ENCODE data around the gene RAB4B. TPM values are rescaled to one million over a fixed set of nuclear protein-coding genes. Genes with fewer than 3 reads are reported as not detected.

RAB4B gene
- total RNA-seq, 1 donor from 2014 or later = 14.5 TPM

DNA sequence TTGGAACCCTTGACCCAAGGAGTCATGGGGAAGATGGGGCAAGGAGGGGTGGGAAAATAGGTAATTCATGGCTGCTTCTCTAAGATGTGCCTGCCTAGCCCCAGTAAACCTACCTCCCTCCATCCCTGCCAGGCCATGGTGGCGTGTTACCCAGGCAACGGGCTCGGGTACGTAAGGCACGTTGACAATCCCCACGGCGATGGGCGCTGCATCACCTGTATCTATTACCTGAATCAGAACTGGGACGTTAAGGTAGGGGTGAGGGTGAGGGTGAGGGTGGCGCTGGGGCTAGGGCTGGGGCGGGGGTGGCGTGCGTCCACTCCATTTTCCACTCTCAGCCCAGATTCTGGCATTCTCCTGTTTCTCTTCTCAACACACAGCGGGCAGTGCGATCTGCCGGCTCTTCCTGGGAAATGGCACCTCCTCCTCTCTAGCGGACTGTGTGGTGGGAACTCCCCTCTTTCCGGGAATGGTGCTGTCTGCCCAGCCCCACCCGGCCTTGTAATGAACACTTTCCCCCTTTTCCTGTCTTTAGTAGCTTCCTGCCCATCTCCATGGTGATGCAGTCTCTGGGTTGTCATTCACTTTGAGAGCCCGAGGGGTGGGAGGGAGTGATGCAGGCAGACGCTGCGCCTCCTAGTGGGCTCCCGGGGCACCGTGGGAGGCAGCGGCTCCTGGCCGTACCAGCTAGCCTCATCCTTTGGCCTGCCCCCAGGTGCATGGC lies 28.5 kb downstream of the RAB4B start:
- Mint-ChIP-seq H3K9me3 (no peaks in the 10 kb centered on the region), H3K27me3 (ENCODE audit: low read depth) (no peaks in the 10 kb centered on the region), H3K4me1 (peaks cover 63% of the 10 kb centered on the region), H3K4me3 (peak overlapping the region; percentile 32), H3K27ac (peak overlapping the region; percentile 90), H3K36me3 (peaks cover 4% of the 10 kb centered on the region)
- peak; percentile 80 to 90 for DNase-seq (ENCODE audit: low spot score in 2 of 2, unreplicated experiment in 2 of 2)
- TF ChIP-seq, protein P1, sequence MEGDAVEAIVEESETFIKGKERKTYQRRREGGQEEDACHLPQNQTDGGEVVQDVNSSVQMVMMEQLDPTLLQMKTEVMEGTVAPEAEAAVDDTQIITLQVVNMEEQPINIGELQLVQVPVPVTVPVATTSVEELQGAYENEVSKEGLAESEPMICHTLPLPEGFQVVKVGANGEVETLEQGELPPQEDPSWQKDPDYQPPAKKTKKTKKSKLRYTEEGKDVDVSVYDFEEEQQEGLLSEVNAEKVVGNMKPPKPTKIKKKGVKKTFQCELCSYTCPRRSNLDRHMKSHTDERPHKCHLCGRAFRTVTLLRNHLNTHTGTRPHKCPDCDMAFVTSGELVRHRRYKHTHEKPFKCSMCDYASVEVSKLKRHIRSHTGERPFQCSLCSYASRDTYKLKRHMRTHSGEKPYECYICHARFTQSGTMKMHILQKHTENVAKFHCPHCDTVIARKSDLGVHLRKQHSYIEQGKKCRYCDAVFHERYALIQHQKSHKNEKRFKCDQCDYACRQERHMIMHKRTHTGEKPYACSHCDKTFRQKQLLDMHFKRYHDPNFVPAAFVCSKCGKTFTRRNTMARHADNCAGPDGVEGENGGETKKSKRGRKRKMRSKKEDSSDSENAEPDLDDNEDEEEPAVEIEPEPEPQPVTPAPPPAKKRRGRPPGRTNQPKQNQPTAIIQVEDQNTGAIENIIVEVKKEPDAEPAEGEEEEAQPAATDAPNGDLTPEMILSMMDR (IDR thresholded peaks at IDR 0.05; ENCODE audit: unreplicated experiment) = peak; percentile 67

DNA sequence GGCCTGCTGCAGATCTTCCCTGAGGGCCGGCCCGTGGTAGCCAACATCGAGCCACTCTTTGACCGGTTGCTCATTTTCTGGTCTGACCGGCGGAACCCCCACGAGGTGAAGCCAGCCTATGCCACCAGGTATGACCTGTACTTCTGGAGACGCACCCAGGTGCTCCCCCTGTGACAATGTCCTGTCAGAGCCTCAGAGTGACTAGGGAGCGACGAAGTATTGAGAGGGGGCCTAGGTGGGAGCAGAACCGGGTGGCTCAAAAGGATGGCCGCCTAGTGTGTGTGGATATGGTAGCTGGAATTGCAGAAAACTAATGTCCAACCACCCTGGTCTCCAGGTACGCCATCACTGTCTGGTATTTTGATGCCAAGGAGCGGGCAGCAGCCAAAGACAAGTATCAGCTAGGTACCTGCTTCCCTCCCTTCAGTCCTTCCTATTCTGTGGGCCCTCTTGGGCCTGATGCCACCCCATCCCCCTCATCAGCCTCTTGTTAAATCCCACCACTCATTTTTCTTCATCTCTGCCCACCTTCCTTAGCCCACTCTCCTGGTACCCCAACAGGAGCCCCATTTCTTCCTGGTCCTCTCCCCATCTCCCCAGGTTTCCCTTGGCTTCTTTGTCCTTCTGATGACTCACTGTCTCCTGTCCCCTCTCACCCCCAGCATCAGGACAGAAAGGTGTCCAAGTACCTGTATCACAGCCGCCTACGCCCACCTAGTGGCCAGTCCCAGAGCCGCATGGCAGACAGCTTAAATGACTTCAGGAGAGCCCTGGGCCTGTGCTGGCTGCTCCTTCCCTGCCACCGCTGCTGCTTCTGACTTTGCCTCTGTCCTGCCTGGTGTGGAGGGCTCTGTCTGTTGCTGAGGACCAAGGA lies 29.3 kb downstream of the RAB4B start:
- H3K4me3 Mint-ChIP-seq = no peak overlapping the region
- no peak for DNase-seq (ENCODE audit: low spot score in 2 of 2, unreplicated experiment in 2 of 2)
- TF ChIP-seq, protein P1 (IDR thresholded peaks at IDR 0.05; ENCODE audit: unreplicated experiment) = peak; percentile 11
- peaks cover 61% of the 10 kb centered on the region for H3K4me1 Mint-ChIP-seq
- H3K9me3 Mint-ChIP-seq = no peaks in the 10 kb centered on the region
- H3K27me3 Mint-ChIP-seq (ENCODE audit: low read depth) = no peaks in the 10 kb centered on the region
- H3K27ac Mint-ChIP-seq = peak overlapping the region; percentile 90
- H3K36me3 Mint-ChIP-seq = peaks cover 2% of the 10 kb centered on the region

DNA sequence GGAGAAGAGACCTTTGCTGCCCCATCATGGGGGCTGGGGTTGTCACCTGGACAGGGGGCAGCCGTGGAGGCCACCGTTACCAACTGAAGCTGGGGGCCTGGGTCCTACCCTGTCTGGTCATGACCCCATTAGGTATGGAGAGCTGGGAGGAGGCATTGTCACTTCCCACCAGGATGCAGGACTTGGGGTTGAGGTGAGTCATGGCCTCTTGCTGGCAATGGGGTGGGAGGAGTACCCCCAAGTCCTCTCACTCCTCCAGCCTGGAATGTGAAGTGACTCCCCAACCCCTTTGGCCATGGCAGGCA lies 29.9 kb downstream of the RAB4B start:
- Mint-ChIP-seq H3K4me1 (peaks cover 61% of the 10 kb centered on the region), H3K27me3 (ENCODE audit: low read depth) (no peaks in the 10 kb centered on the region), H3K27ac (peak overlapping the region; percentile 90), H3K4me3 (no peak overlapping the region), H3K9me3 (no peaks in the 10 kb centered on the region), H3K36me3 (peaks cover 2% of the 10 kb centered on the region)
- no peak for DNase-seq (ENCODE audit: low spot score in 2 of 2, unreplicated experiment in 2 of 2)
- TF ChIP-seq, protein P1 (IDR thresholded peaks at IDR 0.05; ENCODE audit: unreplicated experiment) = no peak

DNA sequence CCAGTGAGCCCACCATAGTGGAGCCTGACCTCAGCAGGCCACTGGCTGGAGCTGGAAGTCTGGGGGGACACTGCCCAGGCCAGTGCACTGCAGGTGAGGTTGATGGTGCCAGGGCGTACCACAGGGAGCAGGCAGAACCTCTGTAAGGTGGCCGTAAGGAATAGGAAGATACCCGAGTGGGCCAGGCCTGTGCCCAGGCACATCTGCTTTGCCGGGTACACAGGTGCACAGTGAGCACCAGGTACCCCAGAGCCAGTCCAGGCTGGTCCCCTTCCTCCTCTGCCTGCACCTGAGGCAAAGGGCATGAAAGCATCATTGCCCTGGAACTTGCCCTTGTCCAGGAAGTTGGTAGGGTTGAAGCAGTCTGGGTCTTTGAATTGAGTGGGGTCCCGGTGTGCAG lies 30.4 kb downstream of the RAB4B start:
- Mint-ChIP-seq H3K4me3 (no peak overlapping the region), H3K27ac (peak overlapping the region; percentile 30), H3K27me3 (ENCODE audit: low read depth) (no peaks in the 10 kb centered on the region), H3K4me1 (peaks cover 59% of the 10 kb centered on the region), H3K36me3 (peaks cover 2% of the 10 kb centered on the region), H3K9me3 (no peaks in the 10 kb centered on the region)
- DNase-seq (ENCODE audit: low spot score in 2 of 2, unreplicated experiment in 2 of 2) = no peak
- TF ChIP-seq, protein P1 (IDR thresholded peaks at IDR 0.05; ENCODE audit: unreplicated experiment) = no peak

DNA sequence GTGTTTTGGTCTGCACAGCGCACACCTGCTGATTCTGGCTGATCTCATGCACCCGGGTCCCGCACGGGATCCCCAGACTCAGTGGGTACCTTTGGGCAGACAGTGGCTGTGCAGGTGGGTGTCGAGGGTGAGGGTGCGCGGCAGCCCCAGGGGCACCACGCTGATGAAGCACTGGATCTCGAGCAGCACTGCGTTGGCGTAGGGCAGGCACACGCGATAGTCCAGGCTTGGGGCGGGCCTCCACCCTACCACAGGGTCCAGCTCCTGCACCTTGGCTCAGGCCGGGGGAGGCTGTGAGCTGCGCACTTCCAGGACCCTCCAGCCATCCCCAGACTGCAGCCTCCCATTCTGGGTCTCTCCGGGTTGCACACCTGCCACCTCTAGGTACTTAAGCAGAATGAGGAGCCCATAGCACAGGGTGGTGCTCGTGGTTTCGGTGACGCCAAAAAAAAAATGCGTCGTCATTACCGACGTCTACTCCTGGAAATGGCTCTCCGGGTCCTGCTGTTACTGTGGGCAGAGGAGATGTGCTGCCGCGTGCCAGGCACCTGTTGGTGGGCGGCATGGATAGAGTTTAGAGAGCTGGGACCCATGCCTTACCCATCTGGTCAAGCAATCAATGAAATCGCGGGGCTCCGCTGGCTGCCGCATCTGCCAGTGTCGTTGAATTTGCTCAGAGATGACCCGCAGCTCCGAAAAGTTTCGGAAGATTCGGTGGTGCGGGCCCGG lies 31.5 kb downstream of the RAB4B start:
- Mint-ChIP-seq H3K9me3 (no peaks in the 10 kb centered on the region), H3K27ac (peak overlapping the region; percentile 64), H3K27me3 (ENCODE audit: low read depth) (no peaks in the 10 kb centered on the region), H3K4me1 (peaks cover 62% of the 10 kb centered on the region), H3K36me3 (peaks cover 2% of the 10 kb centered on the region), H3K4me3 (peak overlapping the region; percentile 94)
- TF ChIP-seq, protein P1 (IDR thresholded peaks at IDR 0.05; ENCODE audit: unreplicated experiment) = no peak
- no peak for DNase-seq (ENCODE audit: low spot score in 2 of 2, unreplicated experiment in 2 of 2)
